CD1c-positive myeloid dendritic cell (primary cell): ENCODE data around the gene ENDOV.

ENCODE experiments used
- DNase-seq: peaks from one replicate; pipeline ENCODE4 v3.0.0-alpha.2; 2016; ENCODE audit errors: extremely low spot score

ENDOV gene

GRCh38 chr17:80468242-80468641 lies 53.3 kb downstream of the ENDOV start:
- DNase-seq, result no peak

- no peak for DNase-seq
Measured at GRCh38 chr17:80468781-80469493, 54.0 kb downstream of the ENDOV start.

- DNase-seq, result no peak
Measured at GRCh38 chr17:80469667-80470066, 54.7 kb downstream of the ENDOV start.

- no peak for DNase-seq
Measured at GRCh38 chr17:80470603-80471002, 55.6 kb downstream of the ENDOV start.

- DNase-seq, result no peak
Measured at GRCh38 chr17:80471922-80472321, 57.0 kb downstream of the ENDOV start.

- DNase-seq, result no peak
Measured at GRCh38 chr17:80472996-80473395, 58.0 kb downstream of the ENDOV start.

- DNase-seq, result no peak
Measured at GRCh38 chr17:80473701-80474100, 58.7 kb downstream of the ENDOV start.

GRCh38 chr17:80474231-80474960 lies 59.4 kb downstream of the ENDOV start:
- no peak for DNase-seq

- no peak for DNase-seq
Measured at GRCh38 chr17:80474961-80475909, 60.3 kb downstream of the ENDOV start.

- DNase-seq, result no peak
Measured at GRCh38 chr17:80475910-80476876, 61.2 kb downstream of the ENDOV start, which contains the start of gene NPTX1. TSS of gene NPTX1 (minus strand) at chr17:80476607. CDS start at chr17:80476446, 161 bp downstream.

GRCh38 chr17:80476877-80477646 lies 62.1 kb downstream of the ENDOV start:
- DNase-seq, result no peak

GRCh38 chr17:80477647-80478478 lies 62.9 kb downstream of the ENDOV start:
- DNase-seq, result no peak

GRCh38 chr17:80478487-80479245 lies 63.7 kb downstream of the ENDOV start:
- DNase-seq, result no peak

- no peak for DNase-seq
Measured at GRCh38 chr17:80479246-80479566, 64.2 kb downstream of the ENDOV start.

GRCh38 chr17:80480248-80480647 lies 65.3 kb downstream of the ENDOV start:
- no peak for DNase-seq

- DNase-seq, result no peak
Measured at GRCh38 chr17:80481284-80482057, 66.5 kb downstream of the ENDOV start.

- no peak for DNase-seq
Measured at GRCh38 chr17:80482058-80482318, 67.0 kb downstream of the ENDOV start.
